ENCODE data around the gene C6orf132. TPM values are rescaled to one million over a fixed set of nuclear protein-coding genes. Genes with fewer than 3 reads are reported as not detected.

Gene C6orf132
- total and polyA plus RNA-seq, 2 donors from 2014 or later: 5.6 to 42.7 TPM

DNA sequence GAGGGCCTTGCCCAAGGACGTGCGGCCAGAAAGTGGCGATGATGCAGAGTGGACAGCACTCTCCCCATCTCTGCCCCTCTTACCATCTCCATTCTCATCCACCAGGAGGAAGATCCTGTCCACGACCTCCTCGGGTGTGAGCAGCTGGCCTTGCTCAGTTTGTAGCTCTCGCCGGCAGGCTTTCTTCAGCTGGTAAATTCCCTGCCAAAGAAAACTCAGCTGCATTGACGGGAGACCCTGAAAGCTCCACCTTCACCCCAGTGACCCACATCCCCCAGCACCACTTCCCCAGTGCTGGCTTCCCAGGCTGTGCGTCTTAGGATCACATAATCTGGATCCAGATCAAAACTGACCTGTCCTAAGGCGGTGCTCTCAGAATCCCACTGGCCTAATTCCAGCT, 43.2 kb upstream of the C6orf132 start:
- Histone ChIP-seq H3K27me3 (ENCODE audit: control insufficient read depth, insufficient read depth, low read length) (no peaks in the 10 kb centered on the region), H3K4me3 (ENCODE audit: low read length in 3 of 3) (no peak overlapping the region), H3K4me1 (ENCODE audit: control insufficient read depth in 2 of 3, insufficient read depth in 2 of 3, low read depth in 1 of 3, low read length in 3 of 3) (no peaks in the 10 kb centered on the region), H3K9me3 (ENCODE audit: control insufficient read depth in 2 of 3, insufficient read depth in 1 of 3, low read length in 3 of 3) (no peaks in the 10 kb centered on the region), H3K36me3 (ENCODE audit: control insufficient read depth in 2 of 3, insufficient read depth in 3 of 3, low read length in 3 of 3) (no peaks in the 10 kb centered on the region), H3K9ac (ENCODE audit: low read length in 3 of 3) (no peak overlapping the region), H3K27ac (ENCODE audit: low read depth in 2 of 2, low read length in 2 of 2) (no peak overlapping the region)
- intact Hi-C loops (cut with DNase I): no loop called here
- peak in 3 of 5 donors; percentile 59 to 87 (median 67) for DNase-seq
- TF ChIP-seq CTCF (IDR thresholded peaks at IDR 0.05; ENCODE audit: borderline replicate concordance, extremely low read depth, insufficient read depth): no peak
- no peak for FAIRE-seq

- Histone ChIP-seq H3K9ac (ENCODE audit: low read length in 3 of 3) (no peak overlapping the region), H3K9me3 (ENCODE audit: control insufficient read depth in 2 of 3, insufficient read depth in 1 of 3, low read length in 3 of 3) (no peaks in the 10 kb centered on the region), H3K27me3 (ENCODE audit: control insufficient read depth, insufficient read depth, low read length) (no peaks in the 10 kb centered on the region), H3K27ac (ENCODE audit: low read depth in 2 of 2, low read length in 2 of 2) (no peak overlapping the region), H3K4me3 (ENCODE audit: low read length in 3 of 3) (no peak overlapping the region), H3K36me3 (ENCODE audit: control insufficient read depth in 2 of 3, insufficient read depth in 3 of 3, low read length in 3 of 3) (no peaks in the 10 kb centered on the region), H3K4me1 (ENCODE audit: control insufficient read depth in 2 of 3, insufficient read depth in 2 of 3, low read depth in 1 of 3, low read length in 3 of 3) (no peaks in the 10 kb centered on the region)
- FAIRE-seq (no peak), DNase-seq (no peak)
- intact Hi-C loops (cut with DNase I): no loop called here
- no peak for TF ChIP-seq CTCF (IDR thresholded peaks at IDR 0.05; ENCODE audit: borderline replicate concordance, extremely low read depth, insufficient read depth)
Observed at GRCh38 chr6:42184475-42184874, 42.1 kb upstream of the C6orf132 start.

DNA sequence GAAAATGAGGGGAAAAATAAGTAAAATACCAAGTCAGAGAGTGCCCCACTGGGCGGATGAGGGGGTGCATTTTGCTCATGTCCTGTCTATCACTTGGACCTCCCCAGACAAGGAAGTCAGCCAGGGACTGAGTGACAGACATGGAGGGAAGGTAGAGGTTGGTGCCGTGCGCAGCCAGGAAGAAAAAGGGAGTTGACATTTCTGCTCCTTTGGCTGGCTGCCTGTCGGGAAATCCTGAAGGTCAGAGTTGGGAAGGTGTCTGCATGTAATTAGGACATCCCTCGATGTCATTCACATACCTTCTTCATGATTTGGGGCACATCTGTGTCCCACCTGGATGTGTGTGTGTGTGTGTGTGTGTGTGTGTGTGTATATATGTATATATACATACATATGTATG, 39.7 kb upstream of the C6orf132 start:
- TF ChIP-seq CTCF (IDR thresholded peaks at IDR 0.05; ENCODE audit: borderline replicate concordance, extremely low read depth, insufficient read depth): no peak
- FAIRE-seq: no peak
- DNase-seq: no peak

GRCh38 chr6:42179945-42180313, 37.5 kb upstream of the C6orf132 start:
- no peaks in the 10 kb centered on the region for H3K27me3 ChIP-seq (ENCODE audit: control insufficient read depth, insufficient read depth, low read length)
- no peaks in the 10 kb centered on the region for H3K9me3 ChIP-seq (ENCODE audit: control insufficient read depth in 2 of 3, insufficient read depth in 1 of 3, low read length in 3 of 3)
- TF ChIP-seq CTCF (IDR thresholded peaks at IDR 0.05; ENCODE audit: borderline replicate concordance, extremely low read depth, insufficient read depth): no peak
- FAIRE-seq (no peak), DNase-seq (no peak)
- H3K36me3 ChIP-seq (ENCODE audit: control insufficient read depth in 2 of 3, insufficient read depth in 3 of 3, low read length in 3 of 3): no peaks in the 10 kb centered on the region
- no peak overlapping the region for H3K27ac ChIP-seq (ENCODE audit: low read depth in 2 of 2, low read length in 2 of 2)
- no peak overlapping the region for H3K9ac ChIP-seq (ENCODE audit: low read length in 3 of 3)
- no peak overlapping the region for H3K4me3 ChIP-seq (ENCODE audit: low read length in 3 of 3)
- peaks cover 0 to 2% (median 0%) of the 10 kb centered on the region in 3 donors for H3K4me1 ChIP-seq (ENCODE audit: control insufficient read depth in 2 of 3, insufficient read depth in 2 of 3, low read depth in 1 of 3, low read length in 3 of 3)
- intact Hi-C loops (cut with DNase I): no loop called here

More for the DNA sequence above, 39.7 kb upstream of the C6orf132 start:
- Histone ChIP-seq H3K4me3 (ENCODE audit: low read length in 3 of 3) (no peak overlapping the region), H3K27me3 (ENCODE audit: control insufficient read depth, insufficient read depth, low read length) (no peaks in the 10 kb centered on the region), H3K27ac (ENCODE audit: low read depth in 2 of 2, low read length in 2 of 2) (no peak overlapping the region), H3K4me1 (ENCODE audit: control insufficient read depth in 2 of 3, insufficient read depth in 2 of 3, low read depth in 1 of 3, low read length in 3 of 3) (peaks cover 0 to 2% (median 0%) of the 10 kb centered on the region in 3 donors), H3K36me3 (ENCODE audit: control insufficient read depth in 2 of 3, insufficient read depth in 3 of 3, low read length in 3 of 3) (no peaks in the 10 kb centered on the region), H3K9ac (ENCODE audit: low read length in 3 of 3) (no peak overlapping the region), H3K9me3 (ENCODE audit: control insufficient read depth in 2 of 3, insufficient read depth in 1 of 3, low read length in 3 of 3) (no peaks in the 10 kb centered on the region)
- intact Hi-C loops (cut with DNase I): no loop called here
